ENCODE data around the gene ASCC3. TPM values are rescaled to one million over a fixed set of nuclear protein-coding genes. Genes with fewer than 3 reads are reported as not detected.
A peak's percentile ranks its signal among the peaks of the same experiment; 100 is the strongest.
"Not testable (repeated sequence)": the region's sequence is repeated elsewhere in the genome, so short reads cannot be mapped to it uniquely, and the experiment has no call there.

Gene ASCC3
- total RNA-seq, 2 donors from 2014 or later, result 43.7 to 46.4 TPM

DNA sequence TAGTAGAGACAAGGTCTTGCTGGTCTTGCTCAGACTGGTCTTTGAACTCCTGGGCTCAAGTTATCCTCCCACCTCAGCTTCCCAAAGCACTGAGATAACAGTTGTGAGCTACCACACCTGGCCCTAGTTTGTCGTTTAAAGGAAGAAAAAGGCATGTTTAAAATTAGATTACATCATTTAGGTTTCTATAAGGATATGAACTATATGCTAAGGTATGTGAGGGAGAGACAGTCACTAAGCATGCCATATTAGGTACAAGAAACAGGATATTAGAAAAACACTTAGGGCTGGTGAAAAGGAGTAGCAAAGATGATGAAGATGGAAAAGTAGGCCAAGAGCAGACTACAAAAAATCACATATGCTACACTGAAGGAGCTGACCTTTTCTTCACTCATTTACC, 106.4 kb downstream of the ASCC3 start:
- peaks cover 11% of the 10 kb centered on the region for H3K4me1 Mint-ChIP-seq
- no peaks in the 10 kb centered on the region for H3K9me3 ChIP-seq (ENCODE audit: control insufficient read depth, low read length, poor library complexity, severe bottlenecking)
- no peak for ATAC-seq
- no peak overlapping the region for H3K27ac Mint-ChIP-seq
- peaks cover 5% of the 10 kb centered on the region for H3K36me3 Mint-ChIP-seq (ENCODE audit: low read depth)
- H3K27me3 Mint-ChIP-seq, result no peaks in the 10 kb centered on the region
- no peak overlapping the region for H3K4me3 Mint-ChIP-seq
- DNase-seq, result no peak

DNA sequence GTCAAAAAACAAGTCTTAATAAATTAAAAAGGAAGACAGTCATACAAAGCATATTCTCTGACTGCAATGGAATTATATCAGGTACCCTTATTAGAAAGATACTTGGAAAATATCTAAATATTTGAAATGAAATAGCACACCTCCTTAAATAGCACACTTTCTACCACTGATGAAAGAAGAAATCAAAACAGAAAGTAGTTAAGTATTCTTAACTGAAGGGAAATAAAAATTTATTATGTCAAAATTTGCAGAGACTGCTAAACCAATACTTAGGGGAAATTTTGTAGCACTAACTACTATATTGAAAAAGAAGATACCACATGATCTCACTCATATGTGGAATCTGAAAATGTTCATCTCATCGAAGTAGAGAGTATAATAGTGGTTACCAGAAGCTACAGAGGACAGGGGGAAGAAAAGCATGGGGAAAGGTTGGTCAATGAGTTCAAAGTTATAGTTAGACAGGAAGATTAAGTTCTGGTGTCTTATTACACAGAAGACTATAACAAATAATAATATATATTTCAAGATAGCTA, 112.2 kb downstream of the ASCC3 start:
- no peaks in the 10 kb centered on the region for H3K9me3 ChIP-seq (ENCODE audit: control insufficient read depth, low read length, poor library complexity, severe bottlenecking)
- no peak overlapping the region for H3K27ac Mint-ChIP-seq
- no peak overlapping the region for H3K4me3 Mint-ChIP-seq
- H3K27me3 Mint-ChIP-seq, result no peaks in the 10 kb centered on the region
- ATAC-seq (no peak), DNase-seq (no peak)
- peaks cover 8% of the 10 kb centered on the region for H3K4me1 Mint-ChIP-seq
- H3K36me3 Mint-ChIP-seq (ENCODE audit: low read depth), result peaks cover 2% of the 10 kb centered on the region

DNA sequence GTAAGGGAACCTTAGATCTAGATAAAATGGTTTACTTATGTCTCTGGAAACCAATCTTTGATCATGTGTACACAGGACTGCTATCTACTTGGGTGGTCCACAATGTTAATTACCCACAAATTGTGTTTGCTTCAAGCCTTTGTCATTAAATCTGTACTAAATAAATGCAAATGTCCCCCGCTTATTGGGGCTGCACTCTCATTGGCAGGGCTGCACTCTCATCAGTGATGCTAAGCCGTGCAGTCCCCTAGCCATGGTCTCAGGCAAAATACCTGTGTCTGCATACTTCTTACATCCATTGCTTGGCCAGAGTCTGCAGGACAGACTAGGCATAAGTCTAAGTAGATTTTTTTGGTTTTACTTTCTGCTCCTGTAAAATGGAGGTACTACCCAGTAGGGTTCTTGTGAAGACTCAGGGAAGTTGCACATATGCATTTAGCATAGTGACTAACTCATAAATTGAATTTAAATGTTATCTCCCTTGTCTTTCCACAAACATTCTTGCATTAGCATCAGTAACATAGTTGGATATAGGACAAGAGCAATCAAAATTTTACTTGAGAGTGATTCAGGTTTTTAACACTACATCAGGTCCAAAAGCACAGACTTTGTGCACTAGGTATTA, 117.4 kb downstream of the ASCC3 start:
- DNase-seq, result no peak
- no peaks in the 10 kb centered on the region for H3K27me3 Mint-ChIP-seq
- H3K4me1 Mint-ChIP-seq, result no peaks in the 10 kb centered on the region
- no peak overlapping the region for H3K4me3 Mint-ChIP-seq
- H3K27ac Mint-ChIP-seq, result no peak overlapping the region
- peaks cover 18% of the 10 kb centered on the region for H3K36me3 Mint-ChIP-seq (ENCODE audit: low read depth)
- H3K9me3 ChIP-seq (ENCODE audit: control insufficient read depth, low read length, poor library complexity, severe bottlenecking), result peaks cover 3% of the 10 kb centered on the region
- no peak for ATAC-seq

DNA sequence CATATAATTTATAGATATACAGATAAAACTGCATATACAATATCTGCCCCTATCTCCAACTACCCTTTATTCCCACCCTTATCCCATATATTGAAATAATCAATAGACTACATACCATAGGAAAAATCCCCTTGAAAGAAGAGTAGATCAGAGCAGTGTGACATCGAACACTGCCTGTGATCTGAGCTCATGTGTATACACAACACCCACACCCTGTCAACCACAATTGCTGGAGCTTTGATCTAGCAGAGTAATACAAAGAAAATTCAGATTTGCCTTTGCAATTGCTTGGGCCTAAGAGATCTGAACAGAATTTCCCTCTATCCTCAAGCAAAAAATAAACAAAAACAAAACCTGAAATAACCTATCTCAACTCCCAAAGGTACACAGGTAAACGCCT, 119.3 kb downstream of the ASCC3 start:
- H3K4me3 Mint-ChIP-seq, result no peak overlapping the region
- peaks cover 20% of the 10 kb centered on the region for H3K36me3 Mint-ChIP-seq (ENCODE audit: low read depth)
- no peaks in the 10 kb centered on the region for H3K27me3 Mint-ChIP-seq
- ATAC-seq (no peak), DNase-seq (no peak)
- no peaks in the 10 kb centered on the region for H3K4me1 Mint-ChIP-seq
- no peak overlapping the region for H3K27ac Mint-ChIP-seq
- H3K9me3 ChIP-seq (ENCODE audit: control insufficient read depth, low read length, poor library complexity, severe bottlenecking), result peaks cover 3% of the 10 kb centered on the region

DNA sequence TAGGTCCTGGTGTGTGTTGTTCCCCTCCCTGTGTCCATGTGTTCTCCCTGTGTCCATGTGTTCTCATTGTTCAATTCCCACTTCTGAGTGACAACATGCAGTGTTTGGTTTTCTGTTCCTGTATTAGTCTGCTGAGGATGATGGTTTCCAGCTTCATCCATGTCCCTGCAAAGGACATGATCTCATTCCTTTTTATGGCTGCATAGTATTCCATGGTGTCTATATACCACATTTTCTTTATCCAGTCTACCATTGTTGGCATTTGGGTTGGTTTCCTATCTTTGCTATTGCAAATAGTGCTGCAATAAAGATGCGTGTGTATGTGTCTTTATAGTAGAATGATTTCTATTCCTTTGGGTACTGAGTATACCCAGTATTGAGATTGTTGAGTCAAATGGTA, 122.7 kb downstream of the ASCC3 start:
- not testable (repeated sequence) for H3K27me3 Mint-ChIP-seq; H3K27ac Mint-ChIP-seq; H3K9me3 ChIP-seq (ENCODE audit: control insufficient read depth, low read length, poor library complexity, severe bottlenecking); DNase-seq; ATAC-seq; H3K4me3 Mint-ChIP-seq; H3K4me1 Mint-ChIP-seq
- H3K36me3 Mint-ChIP-seq (ENCODE audit: low read depth), result peaks cover 21% of the 10 kb centered on the region

DNA sequence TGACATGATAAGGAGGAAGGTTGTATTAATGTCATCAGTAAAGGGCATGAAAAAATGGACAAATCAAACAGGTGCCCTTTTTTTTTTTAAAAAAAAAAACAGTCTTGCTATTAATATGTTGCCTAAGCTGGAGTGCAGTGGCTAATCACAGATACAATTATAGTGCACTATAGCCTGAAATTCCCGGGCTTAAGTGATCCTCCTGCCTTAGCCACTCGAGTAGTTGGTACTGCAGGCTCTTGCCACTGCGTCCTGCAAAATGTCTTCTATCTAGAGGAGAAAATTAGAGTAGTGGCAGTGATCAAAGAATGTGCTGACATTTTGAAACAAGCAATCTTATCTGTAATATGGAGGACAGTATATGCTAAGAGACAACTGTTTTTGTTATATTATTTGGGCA, 127.7 kb downstream of the ASCC3 start:
- H3K4me1 Mint-ChIP-seq, result no peaks in the 10 kb centered on the region
- H3K4me3 Mint-ChIP-seq, result no peak overlapping the region
- H3K36me3 Mint-ChIP-seq (ENCODE audit: low read depth), result peaks cover 6% of the 10 kb centered on the region
- H3K9me3 ChIP-seq (ENCODE audit: control insufficient read depth, low read length, poor library complexity, severe bottlenecking), result no peaks in the 10 kb centered on the region
- H3K27ac Mint-ChIP-seq, result no peak overlapping the region
- ATAC-seq, result no peak
- no peak for DNase-seq
- no peaks in the 10 kb centered on the region for H3K27me3 Mint-ChIP-seq

DNA sequence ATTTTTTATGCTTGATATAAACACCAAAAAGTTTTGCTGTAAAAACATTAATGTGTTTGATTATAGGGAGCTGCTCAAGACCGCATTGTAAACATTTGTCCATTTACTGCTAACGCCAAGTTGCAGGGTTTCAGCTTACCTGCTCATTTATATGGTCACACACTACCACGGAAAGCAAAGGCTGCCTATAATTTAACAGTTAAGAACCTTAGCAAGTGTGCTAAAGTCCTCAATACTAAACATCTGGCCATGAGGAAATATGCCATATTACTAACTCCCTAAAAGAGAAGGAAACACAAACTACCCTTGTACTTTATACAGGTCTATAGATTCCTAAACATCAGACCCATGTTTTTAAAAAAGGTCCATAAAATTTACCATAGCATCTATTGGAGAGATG, 129.5 kb downstream of the ASCC3 start:
- no peaks in the 10 kb centered on the region for H3K27me3 Mint-ChIP-seq
- DNase-seq, result no peak
- no peak overlapping the region for H3K4me3 Mint-ChIP-seq
- H3K4me1 Mint-ChIP-seq, result no peaks in the 10 kb centered on the region
- ATAC-seq, result no peak
- no peak overlapping the region for H3K27ac Mint-ChIP-seq
- peaks cover 3% of the 10 kb centered on the region for H3K36me3 Mint-ChIP-seq (ENCODE audit: low read depth)
- H3K9me3 ChIP-seq (ENCODE audit: control insufficient read depth, low read length, poor library complexity, severe bottlenecking), result no peaks in the 10 kb centered on the region

DNA sequence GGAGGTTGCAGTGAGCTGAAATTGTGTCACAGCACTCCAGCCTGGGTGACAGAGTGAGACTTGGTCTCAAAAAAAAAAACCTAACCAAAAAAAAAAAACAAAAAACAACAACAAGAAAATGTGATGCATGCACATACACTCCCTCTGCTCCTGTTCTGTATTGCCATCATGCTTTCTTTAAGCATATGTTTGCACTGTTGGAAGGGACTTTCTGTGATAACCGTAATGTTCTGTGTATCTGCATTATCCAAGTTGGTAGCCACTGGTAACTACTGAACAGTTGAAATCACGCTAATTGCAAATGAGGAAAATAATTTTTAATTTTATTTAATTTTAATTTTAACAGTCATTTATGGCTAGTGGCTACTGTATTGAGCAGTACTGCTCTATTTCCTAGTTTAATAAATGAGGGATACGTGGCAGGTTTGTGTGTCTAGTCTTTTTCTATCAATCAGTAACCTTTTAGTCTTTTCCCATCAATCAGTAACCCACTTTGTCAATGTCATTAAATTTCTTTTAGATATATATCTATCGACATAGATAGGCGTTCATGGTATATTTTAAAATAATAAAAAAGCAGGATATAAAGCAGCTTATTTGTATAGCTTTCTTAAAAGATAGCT, 135.6 kb downstream of the ASCC3 start:
- peaks cover 4% of the 10 kb centered on the region for H3K36me3 Mint-ChIP-seq (ENCODE audit: low read depth)

DNA sequence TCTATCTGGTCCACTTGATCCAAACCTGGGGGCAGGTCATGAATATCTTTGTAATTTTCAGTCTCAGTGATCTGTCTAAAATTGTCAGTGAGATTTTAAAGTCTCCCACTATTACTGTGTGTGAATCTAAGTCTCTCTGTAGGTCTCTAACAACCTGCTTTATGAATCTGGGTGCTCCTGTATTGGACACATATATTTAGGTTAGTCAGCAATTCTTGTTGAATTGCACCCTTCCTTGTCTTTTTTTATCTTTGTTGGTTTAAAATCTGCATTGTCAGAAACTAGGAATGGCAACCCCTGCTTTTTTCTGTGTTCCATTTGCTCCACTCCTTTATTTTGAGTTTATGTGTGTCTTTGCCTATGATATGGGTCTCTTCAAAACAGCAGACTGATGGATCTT, 140.7 kb downstream of the ASCC3 start:
- Mint-ChIP-seq H3K4me1 (peaks cover 9% of the 10 kb centered on the region), H3K36me3 (ENCODE audit: low read depth) (peaks cover 4% of the 10 kb centered on the region), H3K27ac (no peak overlapping the region), H3K27me3 (no peaks in the 10 kb centered on the region), H3K4me3 (no peak overlapping the region)
- ATAC-seq, result no peak
- H3K9me3 ChIP-seq (ENCODE audit: control insufficient read depth, low read length, poor library complexity, severe bottlenecking), result no peaks in the 10 kb centered on the region
- no peak for DNase-seq

More for the DNA sequence above, 135.6 kb downstream of the ASCC3 start:
- DNase-seq (no peak), ATAC-seq (no peak)
- Mint-ChIP-seq H3K27ac (no peak overlapping the region), H3K4me3 (no peak overlapping the region), H3K27me3 (no peaks in the 10 kb centered on the region), H3K4me1 (no peaks in the 10 kb centered on the region)
- no peaks in the 10 kb centered on the region for H3K9me3 ChIP-seq (ENCODE audit: control insufficient read depth, low read length, poor library complexity, severe bottlenecking)

DNA sequence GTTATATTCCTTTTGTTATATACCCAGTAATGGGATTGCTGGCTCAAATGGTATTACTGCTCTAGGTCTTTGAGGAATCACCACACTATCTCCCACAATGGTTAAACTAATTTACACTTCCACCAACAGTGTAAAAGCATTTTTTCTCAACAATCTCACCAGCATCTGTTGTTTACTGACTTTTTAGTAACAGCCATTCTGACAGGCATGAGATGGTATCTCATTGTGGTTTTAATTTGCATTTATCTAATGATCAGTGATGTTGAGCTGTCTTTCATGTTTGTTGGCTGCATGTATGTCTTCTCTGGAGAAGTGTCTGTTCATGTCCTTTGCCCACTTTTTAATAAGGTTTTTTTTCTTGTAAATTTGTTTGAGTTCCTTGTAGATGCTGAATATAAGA, 143.4 kb downstream of the ASCC3 start:
- ATAC-seq; H3K9me3 ChIP-seq (ENCODE audit: control insufficient read depth, low read length, poor library complexity, severe bottlenecking); DNase-seq; H3K36me3 Mint-ChIP-seq (ENCODE audit: low read depth); H3K27me3 Mint-ChIP-seq; H3K4me3 Mint-ChIP-seq: not testable (repeated sequence)
- H3K27ac Mint-ChIP-seq, result peak overlapping the region; percentile 37
- H3K4me1 Mint-ChIP-seq, result peaks cover 18% of the 10 kb centered on the region

DNA sequence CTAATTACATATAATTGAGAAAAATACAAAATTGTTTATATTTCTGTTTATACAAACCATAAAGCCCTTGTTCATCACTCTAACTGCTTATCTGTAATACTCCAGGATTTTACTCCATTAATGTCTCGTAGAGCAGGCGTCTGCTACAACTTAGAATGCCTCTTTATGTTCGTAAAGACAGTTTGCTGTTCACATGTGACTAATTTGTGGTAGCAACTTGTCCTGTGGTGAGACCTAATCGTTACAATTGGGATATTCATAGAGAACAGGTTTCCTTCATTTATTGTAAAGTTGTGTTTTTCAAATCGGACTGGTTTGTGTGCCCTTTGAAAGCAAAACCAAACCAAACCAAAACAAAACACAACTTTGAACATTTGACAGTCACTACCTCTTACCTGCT, 149.7 kb downstream of the ASCC3 start:
- Mint-ChIP-seq H3K4me1 (peaks cover 9% of the 10 kb centered on the region), H3K4me3 (no peak overlapping the region), H3K36me3 (ENCODE audit: low read depth) (peaks cover 5% of the 10 kb centered on the region), H3K27ac (no peak overlapping the region), H3K27me3 (no peaks in the 10 kb centered on the region)
- H3K9me3 ChIP-seq (ENCODE audit: control insufficient read depth, low read length, poor library complexity, severe bottlenecking), result no peaks in the 10 kb centered on the region
- ATAC-seq, result no peak
- DNase-seq, result no peak

DNA sequence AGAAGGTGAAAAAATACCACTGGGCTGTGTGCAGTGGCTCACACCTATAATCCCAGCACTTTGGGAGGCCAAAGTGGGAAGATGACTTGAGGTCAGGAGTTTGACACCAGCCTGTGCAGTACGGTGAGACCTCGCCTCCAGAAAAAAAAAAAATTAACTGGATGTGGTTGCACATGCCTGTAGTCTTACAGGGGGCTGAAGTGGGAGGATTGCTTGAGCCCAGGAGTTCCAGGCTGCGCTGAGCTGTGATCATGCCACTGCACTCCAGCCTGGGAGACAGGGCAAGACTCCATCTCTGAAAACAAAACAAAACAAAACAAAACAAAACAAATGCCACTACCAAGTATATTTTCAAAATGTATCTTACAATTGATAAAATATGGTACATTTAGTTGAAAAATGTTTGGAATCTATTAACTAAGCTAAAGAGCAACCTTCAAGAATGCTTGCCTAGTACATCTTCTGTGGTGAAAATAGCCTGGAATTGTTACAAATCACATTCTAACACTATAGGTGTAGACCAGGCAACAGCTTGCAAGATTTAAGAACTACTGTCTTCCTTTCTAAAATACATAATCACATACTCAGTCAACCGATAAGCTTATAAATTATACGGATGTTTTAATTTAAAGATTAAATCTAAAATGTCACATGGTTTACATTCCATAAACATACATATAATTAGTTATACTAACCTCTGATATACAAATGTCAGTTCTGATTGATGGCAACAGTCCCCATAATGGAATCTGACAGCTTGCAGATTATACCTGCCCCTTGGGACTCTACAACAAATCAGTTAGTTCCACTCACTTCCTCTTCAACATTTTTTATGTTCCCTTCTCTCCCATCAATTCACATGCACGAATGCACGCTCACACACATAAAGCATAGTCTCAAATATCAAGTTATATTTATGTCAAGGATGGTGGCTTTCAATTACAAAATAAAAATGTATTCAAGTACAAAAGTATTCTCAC, 150.8 kb downstream of the ASCC3 start:
- H3K9me3 ChIP-seq (ENCODE audit: control insufficient read depth, low read length, poor library complexity, severe bottlenecking), result no peaks in the 10 kb centered on the region
- Mint-ChIP-seq H3K4me3 (no peak overlapping the region), H3K27ac (no peak overlapping the region), H3K4me1 (peaks cover 9% of the 10 kb centered on the region), H3K27me3 (no peaks in the 10 kb centered on the region), H3K36me3 (ENCODE audit: low read depth) (peaks cover 5% of the 10 kb centered on the region)
- no peak for DNase-seq
- no peak for ATAC-seq

DNA sequence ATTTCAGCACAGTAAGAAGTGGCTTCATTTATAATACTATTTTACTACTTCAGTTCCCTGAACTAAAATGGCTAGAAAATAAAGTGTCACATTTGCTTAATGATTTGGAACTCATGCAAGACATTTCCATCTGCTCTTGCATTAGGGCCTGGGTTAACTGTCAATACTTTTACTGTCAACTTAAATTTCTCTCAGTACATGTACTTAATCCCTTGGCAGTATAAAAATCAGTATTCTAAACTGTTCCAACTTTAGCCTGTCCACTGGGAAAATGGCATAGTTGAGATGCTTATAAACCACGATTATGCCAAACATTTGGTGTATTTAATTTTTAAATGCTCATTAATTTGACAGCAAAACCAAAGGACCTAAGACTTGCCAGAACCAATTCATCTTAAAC, 154.5 kb downstream of the ASCC3 start:
- H3K4me1 Mint-ChIP-seq, result peaks cover 3% of the 10 kb centered on the region
- H3K9me3 ChIP-seq (ENCODE audit: control insufficient read depth, low read length, poor library complexity, severe bottlenecking), result no peaks in the 10 kb centered on the region
- no peak overlapping the region for H3K4me3 Mint-ChIP-seq
- DNase-seq, result no peak
- peaks cover 9% of the 10 kb centered on the region for H3K36me3 Mint-ChIP-seq (ENCODE audit: low read depth)
- ATAC-seq, result no peak
- H3K27me3 Mint-ChIP-seq, result no peaks in the 10 kb centered on the region
- no peak overlapping the region for H3K27ac Mint-ChIP-seq

Data from T-helper 17 cell (primary cell).